NAMALWA (cell line): ENCODE results near the gene DIDO1.
A peak's percentile ranks its signal among the peaks of the same experiment; 100 is the strongest.
"Not testable (repeated sequence)": the region's sequence is repeated elsewhere in the genome, so short reads cannot be mapped to it uniquely, and the experiment has no call there.

Experiments
- DNase-seq: peaks from one replicate; pipeline ENCODE4 v3.0.0-alpha.2; 2015; ENCODE audit warnings: low spot score

Gene DIDO1

GRCh38 chr20:62927128-62927705 is 912 bp upstream of the DIDO1 start:
- no peak for DNase-seq

GRCh38 chr20:62925420-62926228 is 681 bp downstream of the DIDO1 start:
- DNase-seq, result peak; percentile 61

- no peak for DNase-seq
Observed at GRCh38 chr20:62925076-62925419, 1.3 kb downstream of the DIDO1 start.

- peak; percentile 33 for DNase-seq
Observed at GRCh38 chr20:62924442-62925075, 1.7 kb downstream of the DIDO1 start.

- DNase-seq, result no peak
Observed at GRCh38 chr20:62923669-62924441, 2.5 kb downstream of the DIDO1 start.

GRCh38 chr20:62923059-62923668 is 3.1 kb downstream of the DIDO1 start:
- DNase-seq, result not testable (repeated sequence)

- no peak for DNase-seq
Observed at GRCh38 chr20:62922451-62922921, 3.8 kb downstream of the DIDO1 start.

- DNase-seq, result peak; percentile 78
Observed at GRCh38 chr20:62921119-62921687, 5.1 kb downstream of the DIDO1 start.

GRCh38 chr20:62920039-62920645 is 6.2 kb downstream of the DIDO1 start:
- DNase-seq, result no peak

GRCh38 chr20:62918831-62919230 is 7.5 kb downstream of the DIDO1 start:
- DNase-seq, result peak; percentile 54

GRCh38 chr20:62918147-62918546 is 8.2 kb downstream of the DIDO1 start:
- DNase-seq, result peak; percentile 73

GRCh38 chr20:62917720-62918119 is 8.6 kb downstream of the DIDO1 start:
- DNase-seq, result no peak

- no peak for DNase-seq
Observed at GRCh38 chr20:62916703-62917476, 9.4 kb downstream of the DIDO1 start.

- peak; percentile 40 for DNase-seq
Observed at GRCh38 chr20:62914970-62915457, 11.3 kb downstream of the DIDO1 start.

- DNase-seq, result no peak
Observed at GRCh38 chr20:62914436-62914835, 11.9 kb downstream of the DIDO1 start.

GRCh38 chr20:62913043-62913630 is 13.2 kb downstream of the DIDO1 start:
- no peak for DNase-seq

GRCh38 chr20:62911701-62912280 is 14.5 kb downstream of the DIDO1 start:
- no peak for DNase-seq

GRCh38 chr20:62910777-62911497 is 15.4 kb downstream of the DIDO1 start:
- no peak for DNase-seq
